Stomach (tissue), 4 donors: ENCODE results near the gene PRUNE2.

Source experiments
- CTCF ChIP-seq, 7 experiments: fragments of 450-650 bp in 4 of 7; fragments of 200-600 bp in 3 of 7; sonication (generic) in 3 of 7; IDR thresholded peaks; one replicate each; pipeline ENCODE4 v1.5.1; 2016 to 2019; ENCODE audit warnings: antibody characterized with exemption in 7 of 7, control low read depth in 2 of 7, mild to moderate bottlenecking in 1 of 7
- POLR2AphosphoS5 ChIP-seq, 3 donors: sonication (generic); formaldehyde crosslinking; IDR thresholded peaks; one replicate each; pipeline ENCODE4 v1.6.1; 2016; ENCODE audit warnings: antibody characterized with exemption in 3 of 3

DNA sequence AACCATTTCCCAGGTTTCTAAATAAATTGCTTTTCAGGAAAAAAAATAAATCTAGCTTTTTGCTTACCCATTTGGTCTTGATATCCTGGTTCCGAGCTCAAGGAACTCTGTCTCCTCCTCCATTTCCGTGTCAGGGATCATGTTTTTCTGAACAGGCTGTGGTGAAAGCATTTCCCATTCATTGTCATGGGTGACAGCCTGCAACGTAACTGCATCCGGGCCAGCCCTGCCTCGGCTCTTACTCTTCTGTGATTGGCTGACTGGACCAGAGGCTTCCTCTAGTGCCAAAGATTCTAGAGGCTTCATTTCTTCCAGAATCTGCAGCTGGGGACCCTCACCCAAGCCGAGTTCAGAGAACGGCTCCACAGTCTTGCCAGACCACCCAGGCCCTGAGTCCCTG is 202.6 kb downstream of the PRUNE2 start:
- no peak for TF ChIP-seq CTCF (IDR thresholded peaks at IDR 0.05)
- no peak for TF ChIP-seq POLR2AphosphoS5 (IDR thresholded peaks at IDR 0.05)
